Ascending aorta (tissue), 2 donors: ENCODE data around the gene USF2. TPM values are rescaled to one million over a fixed set of nuclear protein-coding genes. Genes with fewer than 3 reads are reported as not detected.

Experiments used
- DNase-seq, 2 donors: peaks; one replicate each; pipeline ENCODE4 v3.0.0-alpha.2; 2019; ENCODE audit warnings: low spot score in 2 of 2
- H3K27ac ChIP-seq, 2 donors: fragments of 200-600 bp; sonication (generic); one replicate each; pipeline ENCODE4 v1.5.1; 2016 to 2017; ENCODE audit warnings: mild to moderate bottlenecking in 1 of 2
- H3K27me3 ChIP-seq: fragments of 200-600 bp; sonication (generic); one replicate; pipeline ENCODE4 v1.5.1; 2017
- H3K36me3 ChIP-seq, 2 donors: fragments of 200-600 bp; sonication (generic); one replicate each; pipeline ENCODE4 v1.5.1; 2016
- H3K4me1 ChIP-seq, 2 donors: fragments of 200-600 bp; sonication (generic); one replicate each; pipeline ENCODE4 v1.5.1; 2016 to 2017; ENCODE audit warnings: mild to moderate bottlenecking in 1 of 2
- H3K4me3 ChIP-seq, 2 donors: fragments of 200-600 bp; sonication (generic); one replicate each; pipeline ENCODE4 v1.5.1; 2016 to 2017; ENCODE audit warnings: mild to moderate bottlenecking in 1 of 2
- H3K9me3 ChIP-seq, 2 donors: fragments of 200-600 bp; sonication (generic); one replicate each; pipeline ENCODE4 v1.5.1; 2016
- CTCF ChIP-seq, 3 experiments: fragments of 200-600 bp in 2 of 3; fragments of 450-650 bp in 1 of 3; sonication (generic) in 2 of 3; IDR thresholded peaks; one replicate each; pipeline ENCODE4 v1.5.1; 2016 to 2019; ENCODE audit warnings: antibody characterized with exemption in 3 of 3, mild to moderate bottlenecking in 1 of 3, moderate library complexity in 1 of 3
- intact Hi-C: fragments of 100-400 bp; cut with DNase I; formaldehyde crosslinking; loops from one replicate; pipeline ENCODE4 v1.15.1; 2023
- total RNA-seq: library from RNA; depleted of rRNA; stranded (reverse); fragments of >200 nt; gene quantifications from one replicate; pipeline ENCODE4 v1.1.0, GENCODE V29; 2016

The USF2 gene
- total RNA-seq, 1 donor from 2014 or later, result 116 TPM

- Histone ChIP-seq H3K4me1 (no peaks in the 10 kb centered on the region), H3K27me3 (no peaks in the 10 kb centered on the region), H3K9me3 (no peaks in the 10 kb centered on the region), H3K4me3 (no peak overlapping the region), H3K36me3 (peaks cover 61 to 72% of the 10 kb centered on the region in 2 donors), H3K27ac (no peak overlapping the region)
- intact Hi-C loops, result no loop called here
- DNase-seq, result no peak
- TF ChIP-seq CTCF (IDR thresholded peaks at IDR 0.05), result no peak
These were observed 8.0 kb downstream of the USF2 start for GRCh38 chr19:35276706-35277281.

DNA sequence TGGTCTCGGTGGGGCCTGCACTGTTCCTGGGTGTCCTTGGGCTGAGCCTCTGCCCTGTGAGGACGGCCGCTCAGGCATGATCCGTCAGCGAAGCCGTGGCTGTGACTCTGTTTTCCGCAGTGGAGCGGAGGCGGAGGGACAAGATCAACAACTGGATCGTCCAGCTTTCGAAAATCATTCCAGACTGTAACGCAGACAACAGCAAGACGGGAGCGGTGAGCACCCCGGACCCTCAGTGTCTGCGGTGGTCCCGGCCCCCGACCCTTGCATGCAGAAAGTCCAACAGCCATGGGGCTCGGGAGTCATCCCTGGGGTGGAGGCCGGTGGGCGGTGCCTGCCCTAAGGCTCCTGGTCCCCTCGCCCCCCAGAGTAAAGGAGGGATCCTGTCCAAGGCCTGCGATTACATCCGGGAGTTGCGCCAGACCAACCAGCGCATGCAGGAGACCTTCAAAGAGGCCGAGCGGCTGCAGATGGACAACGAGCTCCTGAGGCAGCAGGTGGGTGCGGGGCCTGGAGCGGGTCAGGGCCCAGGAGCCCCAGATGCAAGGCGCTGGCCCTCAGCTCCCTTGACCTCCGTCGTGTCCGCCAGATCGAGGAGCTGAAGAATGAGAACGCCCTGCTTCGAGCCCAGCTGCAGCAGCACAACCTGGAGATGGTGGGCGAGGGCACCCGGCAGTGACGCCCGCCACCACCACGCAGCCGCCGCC lies 10.0 kb downstream of the USF2 start:
- H3K4me1 ChIP-seq, result no peaks in the 10 kb centered on the region
- intact Hi-C loops, result no loop called here
- H3K9me3 ChIP-seq, result no peaks in the 10 kb centered on the region
- H3K27ac ChIP-seq, result no peak overlapping the region
- H3K27me3 ChIP-seq, result no peaks in the 10 kb centered on the region
- H3K4me3 ChIP-seq, result no peak overlapping the region
- TF ChIP-seq CTCF (IDR thresholded peaks at IDR 0.05), result no peak
- DNase-seq, result no peak
- peaks cover 48 to 57% of the 10 kb centered on the region in 2 donors for H3K36me3 ChIP-seq

- intact Hi-C loops, result no loop called here
- H3K27ac ChIP-seq, result no peak overlapping the region
- H3K9me3 ChIP-seq, result no peaks in the 10 kb centered on the region
- TF ChIP-seq CTCF (IDR thresholded peaks at IDR 0.05), result no peak
- no peaks in the 10 kb centered on the region for H3K4me1 ChIP-seq
- H3K4me3 ChIP-seq, result no peak overlapping the region
- peaks cover 42 to 51% of the 10 kb centered on the region in 2 donors for H3K36me3 ChIP-seq
- DNase-seq, result no peak
- no peaks in the 10 kb centered on the region for H3K27me3 ChIP-seq
These were observed 10.6 kb downstream of the USF2 start for GRCh38 chr19:35279374-35279773.

GRCh38 chr19:35279985-35280821 lies 11.4 kb downstream of the USF2 start:
- H3K36me3 ChIP-seq, result peaks cover 33 to 44% of the 10 kb centered on the region in 2 donors
- DNase-seq, result no peak
- intact Hi-C loops, result no loop called here

GRCh38 chr19:35281303-35281702 lies 12.5 kb downstream of the USF2 start:
- no peak for DNase-seq
- H3K27me3 ChIP-seq, result no peaks in the 10 kb centered on the region
- peaks cover 24 to 33% of the 10 kb centered on the region in 2 donors for H3K36me3 ChIP-seq
- no peaks in the 10 kb centered on the region for H3K9me3 ChIP-seq
- TF ChIP-seq CTCF (IDR thresholded peaks at IDR 0.05), result no peak
- no peak overlapping the region for H3K4me3 ChIP-seq
- H3K27ac ChIP-seq, result no peak overlapping the region
- intact Hi-C loops, result no loop called here
- H3K4me1 ChIP-seq, result no peaks in the 10 kb centered on the region

More at GRCh38 chr19:35279985-35280821, 11.4 kb downstream of the USF2 start:
- H3K4me3 ChIP-seq, result no peak overlapping the region
- no peaks in the 10 kb centered on the region for H3K27me3 ChIP-seq
- no peak overlapping the region for H3K27ac ChIP-seq
- no peak for TF ChIP-seq CTCF (IDR thresholded peaks at IDR 0.05)
- no peaks in the 10 kb centered on the region for H3K4me1 ChIP-seq
- no peaks in the 10 kb centered on the region for H3K9me3 ChIP-seq
